GM12891 (cell line): ENCODE data around the gene TMEM255B.

Experiments
- PAX5 ChIP-seq: IDR thresholded peaks from 2 replicates; pipeline ENCODE4 v1.6.1; 2011; ENCODE audit warnings: low read length, moderate library complexity, mild to moderate bottlenecking; ENCODE audit not compliant: insufficient read depth, severe bottlenecking
- POLR2A ChIP-seq: IDR thresholded peaks from 2 replicates; pipeline ENCODE4 v1.6.1; 2011; ENCODE audit warnings: low read depth, low read length, control low read depth
- POLR2AphosphoS5 ChIP-seq: IDR thresholded peaks from 2 replicates; pipeline ENCODE4 v1.6.1; 2011; ENCODE audit warnings: low read depth, low read length, control low read depth
- POU2F2 ChIP-seq: IDR thresholded peaks from 2 replicates; pipeline ENCODE4 v1.6.1; 2011; ENCODE audit warnings: low read depth, mild to moderate bottlenecking, control low read depth, low read length, moderate library complexity
- SPI1 ChIP-seq: IDR thresholded peaks from 2 replicates; pipeline ENCODE4 v1.6.1; 2011; ENCODE audit warnings: low read depth, low read length, control low read depth
- TAF1 ChIP-seq: IDR thresholded peaks from 2 replicates; pipeline ENCODE4 v1.6.1; 2011; ENCODE audit warnings: low read depth, low read length, control low read depth

DNA sequence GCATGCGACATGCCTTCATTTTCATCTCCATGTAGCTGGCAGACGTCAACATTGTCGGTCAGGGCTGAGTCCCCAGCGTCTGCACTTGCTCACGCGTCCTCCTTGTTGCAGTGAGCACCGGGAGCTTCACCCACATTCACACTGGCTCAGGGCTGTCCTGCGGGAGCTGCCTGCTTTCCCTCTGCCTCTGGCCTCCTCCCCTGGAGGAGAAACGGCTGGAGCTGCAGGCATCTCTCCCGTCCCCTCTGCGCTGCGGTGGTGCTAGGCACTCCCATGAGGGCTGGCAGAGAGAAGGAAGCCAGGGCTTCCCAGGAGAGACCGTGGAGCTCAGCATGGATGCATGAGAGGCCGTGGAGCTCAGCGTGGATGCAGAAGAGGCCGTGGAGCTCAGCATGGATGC lies 18.4 kb upstream of the TMEM255B start:
- TF ChIP-seq POLR2AphosphoS5 (no peak), POLR2A (no peak), SPI1 (no peak), PAX5 (no peak), TAF1 (no peak), POU2F2 (no peak)
